Measurements from ENCODE around the gene RHNO1.

- TF ChIP-seq POLR2A (IDR thresholded peaks at IDR 0.05; ENCODE audit: low read depth, low read length), result no peak
- TF ChIP-seq PAX5 (IDR thresholded peaks at IDR 0.05; ENCODE audit: insufficient read depth, low read length, severe bottlenecking), result no peak
Measured at GRCh38 chr12:2892246-2892645, 15.2 kb downstream of the RHNO1 start.

Data from GM12891 (cell line).